ENCODE results near the gene HAUS8.

HAUS8 gene

DNA sequence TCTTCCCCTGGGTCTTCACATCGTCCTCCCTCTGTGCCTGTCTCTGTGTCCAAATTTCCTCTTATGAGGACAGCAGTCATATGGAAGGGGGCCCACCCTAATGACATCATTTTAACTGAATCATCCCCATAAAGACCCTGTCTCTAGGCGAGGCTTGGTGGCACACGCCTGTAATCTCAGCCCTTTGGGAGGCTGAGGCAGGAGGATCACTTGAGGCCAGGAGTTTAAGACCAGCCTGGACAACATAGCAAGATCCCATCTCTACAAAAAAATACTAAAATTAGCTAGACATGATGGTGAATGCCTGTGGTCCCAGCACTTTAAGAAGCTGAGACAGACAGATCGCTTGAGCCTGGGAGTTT, 5.2 kb upstream of the HAUS8 start:
- TF ChIP-seq, protein P1, sequence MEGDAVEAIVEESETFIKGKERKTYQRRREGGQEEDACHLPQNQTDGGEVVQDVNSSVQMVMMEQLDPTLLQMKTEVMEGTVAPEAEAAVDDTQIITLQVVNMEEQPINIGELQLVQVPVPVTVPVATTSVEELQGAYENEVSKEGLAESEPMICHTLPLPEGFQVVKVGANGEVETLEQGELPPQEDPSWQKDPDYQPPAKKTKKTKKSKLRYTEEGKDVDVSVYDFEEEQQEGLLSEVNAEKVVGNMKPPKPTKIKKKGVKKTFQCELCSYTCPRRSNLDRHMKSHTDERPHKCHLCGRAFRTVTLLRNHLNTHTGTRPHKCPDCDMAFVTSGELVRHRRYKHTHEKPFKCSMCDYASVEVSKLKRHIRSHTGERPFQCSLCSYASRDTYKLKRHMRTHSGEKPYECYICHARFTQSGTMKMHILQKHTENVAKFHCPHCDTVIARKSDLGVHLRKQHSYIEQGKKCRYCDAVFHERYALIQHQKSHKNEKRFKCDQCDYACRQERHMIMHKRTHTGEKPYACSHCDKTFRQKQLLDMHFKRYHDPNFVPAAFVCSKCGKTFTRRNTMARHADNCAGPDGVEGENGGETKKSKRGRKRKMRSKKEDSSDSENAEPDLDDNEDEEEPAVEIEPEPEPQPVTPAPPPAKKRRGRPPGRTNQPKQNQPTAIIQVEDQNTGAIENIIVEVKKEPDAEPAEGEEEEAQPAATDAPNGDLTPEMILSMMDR (IDR thresholded peaks at IDR 0.05; ENCODE audit: low read depth, low read length, missing control alignments): no peak
- no peaks in the 10 kb centered on the region for H3K36me3 ChIP-seq (replicated peaks)
- in situ Hi-C loops (cut with HindIII; ENCODE audit: low pct_ligation_motif_present, low sequenced_read_pairs): no loop called here
- DNase-seq: no peak
- peak overlapping the region; percentile 82 for H3K27ac ChIP-seq
- H3K4me3 ChIP-seq (ENCODE audit: low read depth, low read length): no peak overlapping the region
- no peaks in the 10 kb centered on the region for H3K27me3 ChIP-seq (replicated peaks)

DNA sequence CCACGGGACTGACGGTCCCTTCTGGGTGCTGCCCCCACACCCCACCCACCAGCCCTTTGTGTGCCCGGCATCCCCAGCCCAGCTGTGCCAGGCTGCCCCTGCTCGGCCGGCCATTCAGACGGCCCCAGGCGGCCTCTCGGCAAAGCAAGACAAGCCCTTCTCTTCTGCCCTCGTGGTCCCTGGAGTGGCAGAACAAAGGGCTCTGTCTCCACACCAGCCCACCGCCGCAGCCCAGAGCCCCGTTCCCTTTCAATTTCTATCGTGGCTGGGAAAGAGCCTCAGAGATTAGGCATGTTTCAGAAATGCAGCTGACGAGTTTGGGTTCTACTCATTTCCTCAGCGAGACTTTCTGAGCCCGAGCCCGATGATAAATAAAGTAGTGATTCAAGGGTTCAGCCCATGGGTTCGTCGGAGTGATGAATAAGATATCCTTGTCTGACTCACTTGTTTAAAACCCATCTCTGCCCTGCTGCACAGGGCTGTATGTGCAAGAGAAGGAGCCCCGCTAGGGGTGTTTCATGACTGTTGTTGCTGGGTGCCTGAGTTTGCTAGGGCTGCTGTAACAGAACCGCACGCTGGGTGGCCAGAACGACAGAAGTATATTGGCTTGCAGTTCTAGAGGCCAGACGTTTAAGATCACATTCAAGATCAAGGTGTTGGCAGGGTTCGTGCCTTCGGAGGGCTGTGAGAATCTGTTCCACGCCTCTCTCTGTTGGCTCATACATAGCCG, 4.6 kb upstream of the HAUS8 start:
- TF ChIP-seq, protein P1 (IDR thresholded peaks at IDR 0.05; ENCODE audit: low read depth, low read length, missing control alignments): peak; percentile 86
- in situ Hi-C loops (cut with HindIII; ENCODE audit: low pct_ligation_motif_present, low sequenced_read_pairs): no loop called here
- peak overlapping the region; percentile 99 for H3K27ac ChIP-seq
- peak overlapping the region; percentile 57 for H3K4me3 ChIP-seq (ENCODE audit: low read depth, low read length)
- no peaks in the 10 kb centered on the region for H3K27me3 ChIP-seq (replicated peaks)
- DNase-seq: peak; percentile 99
- no peaks in the 10 kb centered on the region for H3K36me3 ChIP-seq (replicated peaks)

DNA sequence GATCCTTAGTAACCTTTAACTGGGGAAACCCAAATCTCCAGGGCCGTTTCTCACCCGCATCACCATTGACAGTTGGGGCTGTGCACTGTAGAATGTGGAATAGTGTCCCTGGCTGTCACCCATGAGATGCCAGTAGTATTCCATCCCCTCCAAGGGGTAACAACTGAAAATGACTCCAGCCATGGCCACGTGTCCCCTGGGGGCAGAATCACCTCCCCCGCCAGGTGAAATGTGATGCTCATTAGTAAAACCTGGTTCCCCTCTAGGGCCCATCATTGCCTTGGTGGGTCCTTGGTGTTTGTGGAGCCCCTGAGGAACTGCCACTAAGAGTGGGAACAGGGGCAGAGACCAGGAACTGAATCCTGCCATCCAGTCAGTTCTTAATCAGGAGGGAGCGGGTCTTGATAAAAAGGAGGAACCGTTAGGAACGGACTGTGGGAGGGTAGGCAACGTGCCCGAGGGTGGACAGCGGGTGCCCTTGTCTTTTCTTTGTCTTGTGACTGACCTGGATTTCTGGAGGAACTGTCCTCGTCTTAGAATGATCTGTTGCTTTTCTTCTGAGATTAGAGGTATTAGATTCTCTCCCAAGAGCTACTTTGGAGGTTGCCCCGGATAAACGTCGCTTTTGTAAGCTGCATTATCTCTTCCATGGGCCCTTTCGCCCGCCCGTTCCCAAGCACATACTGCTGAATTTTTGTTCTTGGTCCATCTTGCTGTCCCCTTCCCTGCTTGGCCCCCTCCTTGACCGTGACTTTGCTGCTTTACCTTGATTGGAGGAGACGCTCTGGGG, 3.9 kb upstream of the HAUS8 start:
- TF ChIP-seq, protein P1 (IDR thresholded peaks at IDR 0.05; ENCODE audit: low read depth, low read length, missing control alignments): no peak
- H3K36me3 ChIP-seq (replicated peaks): no peaks in the 10 kb centered on the region
- peak overlapping the region; percentile 57 for H3K4me3 ChIP-seq (ENCODE audit: low read depth, low read length)
- peak overlapping the region; percentile 99 for H3K27ac ChIP-seq
- no peaks in the 10 kb centered on the region for H3K27me3 ChIP-seq (replicated peaks)
- in situ Hi-C loops (cut with HindIII; ENCODE audit: low pct_ligation_motif_present, low sequenced_read_pairs): no loop called here
- DNase-seq: no peak

DNA sequence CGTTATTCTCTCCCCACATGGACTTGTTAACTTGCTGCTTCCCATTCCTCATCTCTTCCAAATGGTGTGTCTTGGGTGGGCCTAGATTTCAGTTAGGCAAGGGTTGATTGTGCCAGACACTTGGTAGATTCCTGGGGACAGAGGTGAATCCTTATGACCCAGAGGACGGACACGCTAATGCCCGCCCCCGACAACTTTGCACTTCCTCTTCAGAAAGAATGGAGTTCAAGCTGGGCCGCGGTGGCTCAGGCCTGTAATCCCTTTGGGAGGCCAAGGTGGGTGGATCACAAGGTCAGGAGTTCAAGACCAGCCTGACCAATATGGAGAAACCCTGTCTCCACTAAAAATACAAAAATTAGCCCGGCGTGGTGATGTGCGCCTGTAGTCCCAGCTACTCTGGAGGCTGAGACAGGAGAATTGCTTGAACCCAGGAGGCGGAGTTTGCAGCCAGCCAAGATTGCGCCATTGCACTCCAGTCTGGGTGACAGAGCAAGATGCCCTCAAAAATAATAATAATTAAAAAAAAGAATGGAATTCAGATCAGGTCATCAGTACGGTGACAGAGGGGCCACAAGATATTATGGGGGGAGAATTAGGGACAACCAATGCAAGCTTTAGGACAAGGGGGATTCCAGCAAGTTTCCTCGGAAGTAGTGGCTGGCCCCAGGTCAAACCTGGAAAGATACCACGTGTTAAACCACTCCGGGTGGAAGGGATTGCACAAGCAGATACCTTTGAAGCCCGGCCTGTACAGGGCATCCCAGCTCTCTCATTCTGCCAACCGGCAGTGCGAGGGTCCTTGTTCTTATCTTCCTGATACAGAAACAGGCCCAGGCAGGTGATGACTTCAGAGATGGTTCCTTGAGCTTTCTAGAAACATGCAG, 3.0 kb upstream of the HAUS8 start:
- Histone ChIP-seq H3K36me3 (replicated peaks) (no peaks in the 10 kb centered on the region), H3K27me3 (replicated peaks) (no peaks in the 10 kb centered on the region), H3K27ac (peak overlapping the region; percentile 99), H3K4me3 (ENCODE audit: low read depth, low read length) (no peak overlapping the region)
- DNase-seq: no peak
- TF ChIP-seq, protein P1 (IDR thresholded peaks at IDR 0.05; ENCODE audit: low read depth, low read length, missing control alignments): no peak
- in situ Hi-C loops (cut with HindIII; ENCODE audit: low pct_ligation_motif_present, low sequenced_read_pairs): no loop called here

DNA sequence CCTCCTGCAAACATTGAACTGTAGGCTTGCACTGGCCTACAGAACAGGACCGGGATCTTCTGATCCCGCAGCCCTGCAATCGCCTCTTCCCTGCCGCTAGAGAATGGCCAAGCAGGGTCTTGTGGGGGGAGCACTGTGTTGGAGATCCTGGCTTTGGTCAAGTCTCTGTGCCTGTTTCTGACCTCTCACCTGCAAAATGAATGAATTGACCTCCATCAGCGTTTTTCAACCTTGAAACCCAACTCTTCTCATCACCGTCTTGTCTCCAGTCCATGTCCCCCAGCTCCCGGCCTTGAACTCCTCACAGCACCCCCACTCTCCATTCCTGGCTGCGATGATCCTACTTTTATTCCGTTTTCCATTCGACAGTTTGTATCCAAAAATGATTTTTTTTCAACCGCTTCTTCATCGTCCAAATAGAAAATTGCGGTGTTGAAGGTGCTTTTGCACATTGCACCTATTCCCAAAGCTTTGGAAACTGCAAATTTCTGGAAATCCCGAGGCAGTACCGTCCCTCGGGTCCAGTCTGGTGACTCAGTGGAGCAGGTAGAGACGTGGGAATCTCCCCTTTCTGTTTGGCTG, 2.3 kb upstream of the HAUS8 start:
- in situ Hi-C loops (cut with HindIII; ENCODE audit: low pct_ligation_motif_present, low sequenced_read_pairs): no loop called here
- Histone ChIP-seq H3K4me3 (ENCODE audit: low read depth, low read length) (peak overlapping the region; percentile 20), H3K36me3 (replicated peaks) (no peaks in the 10 kb centered on the region), H3K27ac (no peak overlapping the region), H3K27me3 (replicated peaks) (no peaks in the 10 kb centered on the region)
- TF ChIP-seq, protein P1 (IDR thresholded peaks at IDR 0.05; ENCODE audit: low read depth, low read length, missing control alignments): no peak
- no peak for DNase-seq

Measured in brain microvascular endothelial cell (primary cell).